Measurements from ENCODE around the gene RSPO1.
"Not testable (repeated sequence)": the region's sequence is repeated elsewhere in the genome, so short reads cannot be mapped to it uniquely, and the experiment has no call there.

Gene RSPO1

DNA sequence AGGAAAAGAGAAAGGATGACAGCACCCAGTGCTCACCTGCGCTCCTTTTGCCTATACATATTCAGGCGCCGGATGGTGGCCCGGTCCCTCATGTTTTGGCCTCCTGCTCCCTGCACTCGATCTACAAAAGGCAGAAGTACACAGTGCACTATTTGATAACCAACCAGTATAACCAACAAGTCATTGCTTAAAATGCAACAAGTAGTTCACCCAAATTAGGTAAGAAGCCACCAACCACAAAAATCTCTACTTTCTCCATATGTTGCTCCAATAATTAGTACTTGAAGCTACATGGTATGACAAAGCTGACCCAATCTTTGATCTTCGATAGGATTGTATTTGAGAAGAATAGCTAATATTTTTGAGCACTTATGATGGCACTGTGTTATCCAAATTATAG lies 41.0 kb downstream of the RSPO1 start:
- H3K4me3 ChIP-seq, result no peak overlapping the region

DNA sequence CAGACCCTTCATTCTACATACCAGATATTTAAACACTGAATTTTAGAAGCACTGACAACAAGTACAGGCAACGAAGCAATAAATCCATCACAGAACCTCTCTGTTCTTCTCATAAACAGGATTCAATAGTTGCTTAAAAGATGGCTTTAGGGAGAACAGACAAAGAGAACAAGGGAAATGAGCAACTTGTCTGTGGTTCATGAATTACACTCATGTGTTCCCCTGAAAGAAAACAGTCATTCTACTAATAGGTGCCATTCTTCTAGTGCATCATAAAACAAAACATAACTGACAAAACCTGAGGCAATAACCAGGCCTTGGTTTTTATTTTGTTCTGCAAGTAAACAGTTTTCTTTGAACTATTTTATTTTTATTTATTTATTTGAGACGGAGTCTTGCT lies 45.8 kb downstream of the RSPO1 start:
- no peak overlapping the region for H3K27ac ChIP-seq
- H3K4me3 ChIP-seq, result no peak overlapping the region

More for the DNA sequence above, 41.0 kb downstream of the RSPO1 start:
- H3K27ac ChIP-seq, result no peak overlapping the region

DNA sequence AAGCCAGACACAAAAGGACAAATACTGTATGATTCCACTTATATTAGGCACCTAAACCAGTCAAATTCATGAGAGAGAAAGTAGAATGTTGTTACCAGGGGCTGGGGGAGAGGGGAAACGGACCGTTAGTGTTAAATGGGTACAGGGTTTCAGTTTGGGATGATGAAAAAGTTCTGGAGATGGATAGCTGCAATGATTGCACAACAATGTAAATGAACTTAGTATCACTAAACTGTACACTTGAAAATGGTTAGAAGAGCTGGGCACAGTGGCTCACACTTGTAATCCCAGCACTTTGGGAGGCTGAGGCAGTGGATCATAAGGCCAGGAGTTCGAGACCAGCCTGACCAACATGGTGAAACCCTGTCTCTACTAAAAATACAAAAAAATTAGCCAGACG lies 50.1 kb downstream of the RSPO1 start:
- not testable (repeated sequence) for H3K27ac ChIP-seq

DNA sequence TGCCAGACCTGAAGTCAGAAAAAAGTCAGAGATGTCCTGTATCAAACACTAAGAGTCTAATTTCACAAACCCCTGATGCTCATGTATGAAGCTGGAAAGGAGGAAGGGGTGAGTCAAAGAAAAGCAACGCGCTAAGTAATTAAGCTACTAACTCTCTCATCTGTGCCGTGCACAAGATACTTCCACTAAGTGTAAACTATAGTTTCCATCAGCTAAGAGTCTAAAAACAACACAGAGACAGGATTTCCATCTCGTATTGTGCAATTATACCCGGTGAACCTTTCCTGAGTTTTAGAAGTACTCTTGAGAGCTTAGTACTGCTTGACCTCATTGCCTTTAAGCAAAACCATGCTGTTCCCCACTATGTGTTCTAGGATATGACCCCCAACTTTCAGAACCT lies 59.0 kb downstream of the RSPO1 start:
- Histone ChIP-seq H3K4me3 (no peak overlapping the region), H3K27ac (peak overlapping the region in 3 of 21 experiments; percentile 17 to 40 (median 33))

More for the DNA sequence above, 50.1 kb downstream of the RSPO1 start:
- not testable (repeated sequence) for H3K4me3 ChIP-seq

DNA sequence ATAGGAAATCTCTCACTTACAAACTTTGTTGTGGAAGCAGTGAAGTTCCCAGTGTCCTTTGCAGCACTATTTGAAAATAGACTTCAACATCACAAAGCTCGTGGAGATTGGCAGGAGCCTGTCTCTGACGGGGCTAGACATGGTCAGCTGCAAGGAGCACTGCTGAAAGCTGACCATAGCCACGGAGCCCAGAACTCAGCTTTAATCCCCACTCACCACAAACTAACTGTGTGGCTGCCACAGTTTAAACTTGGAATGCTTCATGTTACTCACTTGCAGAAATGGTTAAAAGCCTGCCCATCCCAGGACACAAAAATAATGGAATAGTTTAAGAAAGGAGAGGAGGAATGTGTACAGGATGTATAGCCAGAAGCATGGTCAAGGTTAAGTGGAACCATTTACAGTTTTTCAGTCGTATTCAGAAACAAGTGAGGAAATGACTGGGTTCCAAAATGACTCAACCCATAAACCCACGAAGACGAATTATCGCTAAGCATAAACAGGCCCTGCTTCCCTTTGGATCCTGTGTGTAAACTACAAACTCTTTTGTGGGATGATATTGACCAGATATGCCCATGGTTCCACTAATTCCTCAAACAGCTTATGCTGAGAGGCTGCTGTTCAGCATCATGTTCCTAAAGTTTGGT lies 59.7 kb downstream of the RSPO1 start:
- Histone ChIP-seq H3K4me3 (no peak overlapping the region), H3K27ac (peak overlapping the region in 2 of 21 experiments; percentile 17 to 33)

DNA sequence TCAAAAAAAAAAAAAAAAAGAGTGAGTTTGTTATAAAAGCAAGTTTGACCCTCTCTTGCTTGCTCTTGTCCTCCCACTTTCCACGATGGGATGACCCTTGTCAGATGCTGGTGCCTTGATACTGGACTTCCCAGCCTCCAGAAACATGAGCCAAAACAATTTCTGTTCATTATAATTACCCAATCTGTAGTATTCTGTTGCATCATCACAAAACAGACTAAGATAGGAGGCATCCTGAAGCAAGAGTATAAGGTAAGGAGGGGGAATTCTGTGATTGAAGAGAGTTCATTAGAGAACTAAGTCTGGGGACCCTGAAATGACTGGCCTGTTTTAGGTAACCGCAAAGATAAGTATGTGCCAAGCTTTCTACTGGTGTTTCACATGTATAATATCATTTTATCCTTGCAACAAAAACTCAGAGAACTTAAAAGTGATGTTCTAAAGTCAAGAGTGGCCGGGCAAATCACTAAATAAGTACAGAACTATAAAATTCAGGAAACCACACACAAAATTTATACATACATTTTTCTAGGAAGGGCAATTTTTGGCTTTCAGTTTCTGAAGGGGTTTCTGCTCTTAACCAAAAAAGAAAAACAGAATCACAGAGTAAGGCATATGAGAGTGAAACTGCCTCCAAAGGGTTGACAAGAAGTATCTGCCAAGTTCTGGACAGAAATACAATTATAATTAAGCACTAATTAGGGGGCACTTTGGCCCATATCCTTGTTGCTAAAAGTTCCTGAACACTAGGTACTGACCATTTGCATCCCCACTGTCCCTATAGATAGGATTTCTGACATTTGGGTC lies 64.0 kb downstream of the RSPO1 start:
- H3K4me3 ChIP-seq, result no peak overlapping the region
- no peak overlapping the region for H3K27ac ChIP-seq

DNA sequence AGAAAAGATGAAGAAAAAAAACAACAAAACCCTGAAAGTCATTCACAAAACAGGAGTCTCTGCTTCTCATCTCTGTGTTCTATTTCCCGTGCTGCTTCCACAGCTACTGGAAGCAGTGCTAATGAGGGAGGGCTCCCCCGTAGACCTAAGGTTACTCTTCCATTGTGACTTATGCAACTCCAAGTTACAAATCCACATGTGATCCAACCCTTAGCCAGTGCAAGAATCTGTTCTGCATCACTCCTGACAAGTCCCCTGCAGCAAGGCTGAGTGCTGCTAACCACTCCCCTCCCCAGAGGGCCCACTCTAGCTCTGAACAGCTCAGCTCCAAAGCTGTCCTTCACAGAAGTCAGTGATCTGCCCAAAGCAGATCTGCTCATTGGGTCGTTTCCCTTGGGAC lies 67.7 kb downstream of the RSPO1 start:
- Histone ChIP-seq H3K27ac (no peak overlapping the region), H3K4me3 (no peak overlapping the region)

DNA sequence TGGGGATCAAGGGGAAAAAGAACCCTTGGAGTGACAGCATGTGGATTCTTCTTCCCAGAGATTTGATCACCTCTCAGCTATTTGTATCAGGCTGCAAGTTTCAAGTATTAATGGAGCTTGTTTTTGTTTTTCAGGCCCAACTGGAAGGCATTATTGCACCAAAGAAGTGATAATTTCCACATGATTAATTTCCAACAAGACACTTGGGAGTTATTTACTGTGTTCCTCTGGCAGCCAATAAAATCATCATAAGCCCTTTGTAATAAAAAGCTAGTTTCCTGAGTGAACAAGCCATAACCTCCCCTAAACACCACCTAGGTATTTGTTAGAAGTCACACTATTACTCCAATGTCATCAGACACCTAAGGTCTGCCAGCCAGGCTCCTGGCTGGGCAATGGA lies 69.8 kb downstream of the RSPO1 start:
- H3K4me3 ChIP-seq, result no peak overlapping the region
- H3K27ac ChIP-seq, result peak overlapping the region in 1 of 21 experiments; percentile 28

DNA sequence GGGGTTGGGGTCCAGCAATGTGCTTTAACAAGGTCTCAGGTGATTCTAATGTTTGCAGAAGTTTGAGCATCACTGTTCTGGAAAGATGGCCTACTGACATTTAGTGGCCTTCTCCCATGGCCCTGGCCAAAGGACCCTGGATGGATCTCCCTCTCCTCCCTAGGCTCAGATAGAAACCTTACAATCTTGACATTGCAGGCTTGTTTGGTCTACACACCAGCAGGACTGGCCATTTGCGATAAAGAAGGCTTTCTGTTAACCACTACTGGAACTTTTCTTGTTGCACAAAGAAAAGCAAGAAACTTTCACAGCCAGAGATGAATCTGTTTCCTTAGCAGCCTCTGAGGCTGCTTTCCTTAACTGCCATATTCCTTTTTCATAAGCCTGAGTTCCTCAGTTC lies 71.7 kb downstream of the RSPO1 start:
- Histone ChIP-seq H3K4me3 (no peak overlapping the region), H3K27ac (no peak overlapping the region)
